ENCODE results near the gene CDH12. TPM values are rescaled to one million over a fixed set of nuclear protein-coding genes. Genes with fewer than 3 reads are reported as not detected.

The CDH12 gene
- total RNA-seq, 4 donors from 2014 or later: not detected

GRCh38 chr5:22560147-22560546 is 293.0 kb downstream of the CDH12 start:
- DNase-seq (no peak), ATAC-seq (no peak)
- no peaks in the 10 kb centered on the region for H3K36me3 ChIP-seq
- intact Hi-C loops (cut with DNase I; ENCODE audit: low total_unique reads) (no loop called here), in situ Hi-C loops (cut with MboI; ENCODE audit: low sequenced_read_pairs in 4 of 4) (no loop called here)
- no peaks in the 10 kb centered on the region for H3K9me3 ChIP-seq
- no peaks in the 10 kb centered on the region for H3K27me3 ChIP-seq
- no peak for TF ChIP-seq POLR2A (IDR thresholded peaks at IDR 0.05)
- TF ChIP-seq, protein P1, sequence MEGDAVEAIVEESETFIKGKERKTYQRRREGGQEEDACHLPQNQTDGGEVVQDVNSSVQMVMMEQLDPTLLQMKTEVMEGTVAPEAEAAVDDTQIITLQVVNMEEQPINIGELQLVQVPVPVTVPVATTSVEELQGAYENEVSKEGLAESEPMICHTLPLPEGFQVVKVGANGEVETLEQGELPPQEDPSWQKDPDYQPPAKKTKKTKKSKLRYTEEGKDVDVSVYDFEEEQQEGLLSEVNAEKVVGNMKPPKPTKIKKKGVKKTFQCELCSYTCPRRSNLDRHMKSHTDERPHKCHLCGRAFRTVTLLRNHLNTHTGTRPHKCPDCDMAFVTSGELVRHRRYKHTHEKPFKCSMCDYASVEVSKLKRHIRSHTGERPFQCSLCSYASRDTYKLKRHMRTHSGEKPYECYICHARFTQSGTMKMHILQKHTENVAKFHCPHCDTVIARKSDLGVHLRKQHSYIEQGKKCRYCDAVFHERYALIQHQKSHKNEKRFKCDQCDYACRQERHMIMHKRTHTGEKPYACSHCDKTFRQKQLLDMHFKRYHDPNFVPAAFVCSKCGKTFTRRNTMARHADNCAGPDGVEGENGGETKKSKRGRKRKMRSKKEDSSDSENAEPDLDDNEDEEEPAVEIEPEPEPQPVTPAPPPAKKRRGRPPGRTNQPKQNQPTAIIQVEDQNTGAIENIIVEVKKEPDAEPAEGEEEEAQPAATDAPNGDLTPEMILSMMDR (IDR thresholded peaks at IDR 0.05 in 4 of 5, conservative IDR thresholded peaks at IDR 0.05 in 1 of 5): no peak
- no peaks in the 10 kb centered on the region for H3K4me1 ChIP-seq
- H3K27ac ChIP-seq: no peak overlapping the region
- H3K4me3 ChIP-seq: no peak overlapping the region

- no peak for TF ChIP-seq POLR2A (IDR thresholded peaks at IDR 0.05)
- TF ChIP-seq, protein P1 (IDR thresholded peaks at IDR 0.05 in 4 of 5, conservative IDR thresholded peaks at IDR 0.05 in 1 of 5): no peak
- no peaks in the 10 kb centered on the region for H3K9me3 ChIP-seq
- no peaks in the 10 kb centered on the region for H3K36me3 ChIP-seq
- no peaks in the 10 kb centered on the region for H3K4me1 ChIP-seq
- DNase-seq (no peak), ATAC-seq (no peak)
- in situ Hi-C loops (cut with MboI; ENCODE audit: low sequenced_read_pairs in 4 of 4) (no loop called here), intact Hi-C loops (cut with DNase I; ENCODE audit: low total_unique reads) (no loop called here)
- H3K27me3 ChIP-seq: no peaks in the 10 kb centered on the region
- H3K4me3 ChIP-seq: no peak overlapping the region
- no peak overlapping the region for H3K27ac ChIP-seq
Observed at GRCh38 chr5:22557251-22557650, 295.9 kb downstream of the CDH12 start.

GRCh38 chr5:22554475-22554874 is 298.7 kb downstream of the CDH12 start:
- in situ Hi-C loops (cut with MboI; ENCODE audit: low sequenced_read_pairs in 4 of 4): no loop called here

DNA sequence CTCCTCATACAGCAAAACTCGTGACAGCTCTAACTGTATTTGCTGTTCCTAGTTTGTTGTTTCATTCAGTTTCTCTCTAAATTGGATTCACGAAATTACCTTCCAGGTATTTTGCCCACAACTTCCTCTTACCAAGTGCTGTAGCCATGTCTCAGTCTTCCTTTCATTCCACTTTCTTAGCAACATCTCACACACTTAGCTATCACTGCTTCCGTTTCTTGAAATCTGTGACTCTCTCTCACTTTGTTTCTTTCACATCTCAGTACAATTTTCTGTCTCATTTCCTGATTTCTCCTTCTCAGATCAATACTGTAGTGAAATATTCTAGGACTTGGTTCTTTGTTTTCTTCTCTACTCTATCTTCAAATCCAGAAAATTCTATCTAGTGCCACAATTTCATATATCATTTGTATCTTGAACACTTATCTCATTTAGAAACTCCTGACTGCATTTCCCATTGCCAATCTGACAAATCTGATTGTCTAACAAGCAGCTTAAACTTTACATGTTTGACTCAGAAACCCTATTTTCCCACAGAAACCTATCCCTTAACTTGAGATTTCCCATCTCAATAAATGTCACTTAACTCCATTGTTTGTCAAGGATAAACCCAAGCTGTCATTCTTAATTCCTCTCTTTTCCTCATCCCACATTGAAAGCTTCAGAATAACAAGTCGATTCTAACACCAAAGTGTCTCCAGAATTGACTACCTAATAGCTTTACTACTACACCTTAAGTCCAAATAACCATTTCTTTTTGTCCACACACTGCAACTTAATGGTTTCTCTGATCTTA is 303.1 kb downstream of the CDH12 start:
- DNase-seq (no peak), ATAC-seq (no peak)
- no peaks in the 10 kb centered on the region for H3K36me3 ChIP-seq
- no peaks in the 10 kb centered on the region for H3K9me3 ChIP-seq
- intact Hi-C loops (cut with DNase I; ENCODE audit: low total_unique reads) (no loop called here), in situ Hi-C loops (cut with MboI; ENCODE audit: low sequenced_read_pairs in 4 of 4) (no loop called here)
- TF ChIP-seq POLR2A (IDR thresholded peaks at IDR 0.05): no peak
- TF ChIP-seq, protein P1 (IDR thresholded peaks at IDR 0.05 in 4 of 5, conservative IDR thresholded peaks at IDR 0.05 in 1 of 5): no peak
- H3K27ac ChIP-seq: no peak overlapping the region
- no peak overlapping the region for H3K4me3 ChIP-seq
- H3K4me1 ChIP-seq: no peaks in the 10 kb centered on the region
- H3K27me3 ChIP-seq: no peaks in the 10 kb centered on the region

More at GRCh38 chr5:22554475-22554874, 298.7 kb downstream of the CDH12 start:
- no peak for ATAC-seq
- no peaks in the 10 kb centered on the region for H3K27me3 ChIP-seq
- no peaks in the 10 kb centered on the region for H3K36me3 ChIP-seq
- H3K27ac ChIP-seq: no peak overlapping the region
- TF ChIP-seq POLR2A (IDR thresholded peaks at IDR 0.05): no peak
- TF ChIP-seq, protein P1 (IDR thresholded peaks at IDR 0.05 in 4 of 5, conservative IDR thresholded peaks at IDR 0.05 in 1 of 5): no peak
- H3K9me3 ChIP-seq: no peaks in the 10 kb centered on the region
- intact Hi-C loops (cut with DNase I; ENCODE audit: low total_unique reads): no loop called here
- no peak for DNase-seq
- H3K4me1 ChIP-seq: no peaks in the 10 kb centered on the region
- H3K4me3 ChIP-seq: no peak overlapping the region

All from gastrocnemius medialis (tissue), 4 donors.